DMS153 treated with DMSO at 0.1 percent for 48 hours (cell line): Measurements from ENCODE around the gene FAM78A.

ENCODE experiments used
- DNase-seq: peaks from one replicate; lab custom pipeline; 2025; ENCODE audit not compliant: unreplicated experiment; lab: John Stamatoyannopoulos, UW

The FAM78A gene

GRCh38 chr9:131303381-131304321 is 27.3 kb upstream of the FAM78A start:
- no peak for DNase-seq

DNA sequence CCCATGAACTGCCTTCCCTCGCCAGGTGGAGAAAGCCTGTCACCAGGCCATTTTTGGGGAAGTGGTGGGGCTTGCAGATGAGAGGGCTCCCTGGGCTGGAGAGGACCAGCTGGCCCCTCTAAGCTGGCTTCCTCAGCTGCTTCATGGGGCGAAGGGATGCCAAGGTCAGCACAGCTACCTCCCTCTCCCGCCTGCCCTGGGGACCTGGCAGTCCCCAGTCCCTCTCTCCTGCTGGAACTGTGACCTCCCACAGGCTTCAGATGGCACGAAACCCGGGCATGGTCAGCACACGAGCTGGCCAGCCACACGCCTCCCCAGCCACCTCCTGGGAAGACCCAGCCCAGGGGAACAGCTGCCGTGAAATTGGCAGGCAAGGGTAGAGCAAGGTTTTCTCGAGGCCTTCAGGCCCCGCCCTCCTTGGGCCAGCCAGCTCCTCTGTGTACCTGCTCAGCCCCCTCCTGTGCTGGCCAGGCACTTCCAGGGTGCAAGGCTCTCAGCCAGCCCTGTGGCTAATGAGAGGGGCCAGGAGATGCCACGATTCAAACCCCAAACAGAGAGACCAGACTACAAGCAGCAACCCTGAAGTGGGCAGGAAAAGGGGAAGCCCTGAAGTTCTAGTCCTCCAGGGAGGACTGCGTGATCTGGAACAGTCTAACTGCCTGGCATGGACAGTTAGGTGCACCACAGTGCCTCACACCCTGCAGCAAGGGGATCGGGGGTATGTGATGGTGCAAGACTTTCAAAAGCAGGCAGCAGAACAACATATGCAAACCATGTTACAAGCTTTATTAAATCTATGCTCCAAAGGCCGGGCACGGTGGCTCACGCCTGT is 26.1 kb upstream of the FAM78A start:
- DNase-seq, result no peak

- no peak for DNase-seq
Measured at GRCh38 chr9:131300444-131300843, 24.1 kb upstream of the FAM78A start.

GRCh38 chr9:131299961-131300347 is 23.6 kb upstream of the FAM78A start:
- no peak for DNase-seq

GRCh38 chr9:131299346-131299960 is 23.1 kb upstream of the FAM78A start:
- no peak for DNase-seq

- no peak for DNase-seq
Measured at GRCh38 chr9:131298816-131299215, 22.5 kb upstream of the FAM78A start.

DNA sequence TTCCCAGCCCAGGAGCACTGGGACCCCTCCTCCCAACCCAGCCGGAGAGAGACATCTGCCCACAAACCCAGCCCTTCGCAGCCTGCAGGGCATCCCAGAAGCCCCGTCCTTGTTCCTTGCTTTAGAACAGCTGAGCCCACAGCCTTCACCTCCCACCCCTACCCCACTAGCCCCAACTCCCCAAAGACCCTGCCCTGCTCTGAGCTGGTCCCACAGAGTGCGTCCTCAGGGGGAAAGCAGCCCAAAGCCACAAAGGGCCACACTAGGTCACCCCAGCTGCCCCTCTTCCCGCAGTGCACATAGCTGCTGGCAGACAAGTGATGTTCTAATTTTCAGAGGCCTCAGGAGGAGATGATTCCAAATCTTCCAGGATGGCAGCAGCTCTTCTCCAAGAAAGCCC is 22.0 kb upstream of the FAM78A start:
- no peak for DNase-seq

DNA sequence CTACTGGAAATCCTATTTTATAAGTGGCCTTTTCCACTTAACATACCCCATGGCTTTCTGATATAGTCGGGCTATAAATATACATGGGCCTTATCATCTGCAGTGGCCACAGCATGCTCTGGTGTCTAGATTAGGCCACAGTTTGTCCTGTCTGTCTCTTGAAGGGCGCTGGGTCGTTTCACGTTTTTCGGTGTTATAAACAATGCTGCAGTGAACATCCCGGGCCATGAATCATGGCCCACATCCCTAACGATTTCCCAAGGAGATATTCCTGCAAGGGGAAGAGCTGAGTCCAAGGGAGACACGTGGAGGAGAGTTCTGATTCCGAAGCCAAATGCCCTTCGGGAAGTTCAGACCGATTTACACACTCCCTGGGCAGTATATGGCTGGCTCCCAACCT is 21.6 kb upstream of the FAM78A start:
- DNase-seq, result no peak

DNA sequence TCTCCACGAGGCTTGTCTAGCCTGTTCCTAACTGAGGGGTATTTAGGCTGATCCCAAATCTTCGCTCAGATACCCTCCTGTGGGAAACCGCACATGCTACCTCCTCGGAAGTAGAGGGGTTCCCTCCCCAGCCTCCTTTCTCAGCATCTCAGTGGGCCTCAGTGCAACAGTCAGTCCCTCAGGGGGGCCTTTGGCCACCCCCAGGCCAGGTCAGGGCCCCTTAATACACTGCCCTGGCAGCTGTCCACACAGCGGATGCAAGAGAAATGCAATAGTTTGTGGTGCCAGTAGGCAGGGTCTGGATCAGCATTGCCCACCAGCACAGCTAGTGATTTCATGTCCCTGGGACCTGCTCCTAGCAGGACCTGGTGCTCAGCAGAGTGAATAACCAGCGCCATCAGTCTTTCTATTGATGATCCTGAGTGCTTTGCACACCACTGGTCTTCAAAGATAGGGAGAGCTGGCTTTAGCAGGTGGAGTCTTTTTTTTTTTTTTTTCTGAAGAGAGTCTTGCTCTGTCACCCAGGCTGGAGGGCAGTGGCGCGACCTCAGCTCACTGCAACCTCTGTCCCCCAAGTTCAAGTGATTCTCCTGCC is 20.7 kb upstream of the FAM78A start:
- no peak for DNase-seq

GRCh38 chr9:131296460-131296859 is 20.1 kb upstream of the FAM78A start:
- no peak for DNase-seq

GRCh38 chr9:131292937-131293336 is 16.6 kb upstream of the FAM78A start:
- no peak for DNase-seq

DNA sequence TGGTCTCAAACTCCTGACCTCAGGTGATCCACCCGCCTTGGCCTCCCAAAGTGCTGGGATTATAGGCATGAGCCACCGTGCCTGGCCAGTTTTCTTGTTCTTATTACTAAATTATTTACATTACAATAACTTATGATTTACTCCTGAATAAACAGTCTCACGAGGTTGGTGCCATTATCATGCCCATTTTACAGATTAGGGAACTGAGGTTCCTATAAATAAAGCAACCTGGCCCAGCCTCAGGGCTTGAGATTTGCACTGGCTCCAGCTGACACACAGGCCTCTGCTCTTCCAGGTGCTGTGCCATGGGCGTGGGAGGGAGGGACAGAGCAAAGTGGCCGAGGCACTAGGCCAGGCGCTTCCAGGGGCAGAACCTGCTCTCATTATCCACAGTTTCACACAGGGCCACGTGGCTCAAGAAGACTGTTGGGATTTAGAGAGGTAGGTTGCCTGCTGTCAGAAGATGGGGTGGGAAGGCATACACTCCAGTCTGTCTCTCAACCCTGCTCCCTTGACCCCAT is 15.5 kb upstream of the FAM78A start:
- no peak for DNase-seq

GRCh38 chr9:131290767-131291370 is 14.6 kb upstream of the FAM78A start:
- no peak for DNase-seq

DNA sequence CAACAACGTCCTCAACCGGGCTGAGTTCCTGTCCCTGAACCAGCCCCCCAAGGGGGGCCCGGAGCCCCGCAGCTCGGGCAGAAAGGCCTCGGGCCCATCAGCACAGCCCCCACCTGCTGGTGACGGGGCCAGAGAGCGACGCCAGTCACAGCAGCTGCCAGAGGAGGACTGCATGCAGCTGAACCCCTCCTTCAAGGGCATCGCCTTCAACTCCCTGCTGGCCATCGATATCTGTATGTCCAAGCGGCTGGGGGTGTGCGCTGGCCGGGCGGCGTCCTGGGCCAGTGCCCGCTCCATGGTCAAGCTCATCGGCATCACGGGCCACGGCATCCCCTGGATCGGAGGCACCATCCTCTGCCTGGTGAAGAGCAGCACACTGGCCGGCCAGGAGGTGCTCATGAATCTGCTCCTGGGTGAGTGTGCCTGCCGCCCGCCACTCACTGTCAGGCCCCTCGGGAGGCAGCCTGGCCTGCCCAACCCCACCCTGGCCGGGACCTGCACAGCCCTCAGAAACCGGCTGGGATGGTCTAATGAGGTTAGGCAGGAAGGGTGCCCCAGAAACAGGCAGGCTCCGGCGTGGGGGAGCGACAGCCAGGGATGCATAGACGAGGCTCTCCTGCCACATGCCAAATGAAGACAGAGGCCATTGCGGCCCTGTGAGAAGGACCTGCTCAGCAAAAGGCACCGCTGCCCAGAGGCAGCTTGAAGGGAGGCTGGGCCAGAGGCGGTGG is 13.9 kb upstream of the FAM78A start:
- DNase-seq, result no peak

DNA sequence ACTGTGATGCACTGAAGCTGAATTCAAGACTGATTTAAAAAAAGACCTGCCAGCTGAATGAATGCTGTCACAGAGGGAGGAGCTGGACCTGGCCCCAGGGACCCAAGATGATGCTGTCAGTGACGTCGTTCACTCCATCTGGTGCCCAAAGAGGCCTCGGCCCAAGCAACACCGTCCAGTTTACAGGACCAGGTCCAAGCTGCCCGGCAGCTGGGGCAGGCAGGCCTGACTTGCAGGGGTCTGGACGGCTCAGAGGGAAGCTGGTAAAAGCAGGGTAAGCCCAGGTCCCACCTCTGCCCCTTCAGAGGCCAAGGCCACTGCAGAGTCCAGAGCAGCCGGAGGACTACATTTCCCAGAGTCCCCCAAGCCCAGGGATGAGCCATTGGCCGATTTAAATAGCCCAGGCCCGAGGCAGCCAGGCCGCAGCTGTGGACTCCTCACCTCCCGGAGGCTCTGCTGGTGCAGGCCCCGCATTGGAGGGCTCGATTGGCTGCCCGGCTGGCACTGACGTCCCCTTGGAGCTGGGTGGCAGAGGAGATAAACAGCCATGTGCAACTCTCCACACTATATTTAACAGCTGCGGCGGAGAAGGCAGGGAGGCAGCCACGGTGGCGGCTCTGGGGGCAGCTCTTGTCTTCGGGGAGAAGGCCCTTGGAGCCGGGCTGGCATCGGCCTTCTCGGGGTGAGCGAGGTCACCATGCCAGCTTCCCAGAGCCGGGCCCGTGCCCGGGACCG is 13.2 kb upstream of the FAM78A start, which contains the start of gene PLPP7:
Gene PLPP7, plus strand, starts transcription at position 423 of the 735 bp plus-strand sequence. Its CDS starts 275 bp downstream, at position 698.
- DNase-seq, result peak; percentile 23

- no peak for DNase-seq
Measured at GRCh38 chr9:131288217-131288616, 11.9 kb upstream of the FAM78A start.

DNA sequence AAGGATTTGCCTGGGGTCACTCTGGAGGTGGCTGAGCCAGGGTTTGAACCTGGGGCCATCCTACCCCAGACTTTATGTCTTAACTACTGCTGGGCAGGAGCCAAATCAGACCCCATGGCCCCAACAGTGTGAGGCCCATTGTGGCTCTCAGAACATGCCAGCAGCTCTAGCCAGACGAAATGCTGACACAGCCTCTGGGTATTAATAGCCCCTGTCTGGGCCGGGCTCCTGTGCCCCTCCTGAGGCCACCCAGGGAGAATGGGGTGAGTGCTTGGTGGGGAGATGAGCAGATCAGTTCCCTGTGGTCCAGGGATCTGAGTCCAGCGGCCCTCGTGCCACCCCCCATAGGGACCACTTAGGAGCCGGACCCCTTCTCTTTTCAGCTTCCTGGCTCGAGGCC is 11.0 kb upstream of the FAM78A start:
- no peak for DNase-seq

- DNase-seq, result no peak
Measured at GRCh38 chr9:131284856-131285255, 8.5 kb upstream of the FAM78A start.
